ENCODE data around the gene CDCP2.
"Not testable (repeated sequence)": the region's sequence is repeated elsewhere in the genome, so short reads cannot be mapped to it uniquely, and the experiment has no call there.

GRCh38 chr1:54166357-54166756, 13.6 kb upstream of the CDCP2 start:
- TF ChIP-seq CSDC2 (CRISPR knock-in tag; IDR thresholded peaks at IDR 0.05); ARNTL (CRISPR knock-in tag; IDR thresholded peaks at IDR 0.05; ENCODE audit: borderline replicate concordance, low read depth); ZNF70 (CRISPR knock-in tag; IDR thresholded peaks at IDR 0.05); ZFP3 (CRISPR knock-in tag; IDR thresholded peaks at IDR 0.05); ZNF8 (CRISPR knock-in tag; IDR thresholded peaks at IDR 0.05); TCF4 (CRISPR knock-in tag; IDR thresholded peaks at IDR 0.05; ENCODE audit: borderline replicate concordance); PATZ1 (CRISPR knock-in tag; IDR thresholded peaks at IDR 0.05; ENCODE audit: borderline replicate concordance); ESRRG (CRISPR knock-in tag; IDR thresholded peaks at IDR 0.05); CSRNP3 (CRISPR knock-in tag; IDR thresholded peaks at IDR 0.05); ZFP30 (CRISPR knock-in tag; IDR thresholded peaks at IDR 0.05): not testable (repeated sequence)

All from SK-N-SH treated with all-trans-retinoic acid at 6 μM for 48 hours (cell line).